Activated naive CD4-positive, alpha-beta T cell treated with anti-CD3 and anti-CD28 coated beads, Interleukin-2, amount 50 U/mL, for 16 hours (primary cell): ENCODE measurements around the gene REEP6.
"Not testable (repeated sequence)": the region's sequence is repeated elsewhere in the genome, so short reads cannot be mapped to it uniquely, and the experiment has no call there.

ENCODE experiments used
- DNase-seq: peaks from one replicate; pipeline ENCODE4 v3.0.0-alpha.2; 2020

Gene REEP6

DNA sequence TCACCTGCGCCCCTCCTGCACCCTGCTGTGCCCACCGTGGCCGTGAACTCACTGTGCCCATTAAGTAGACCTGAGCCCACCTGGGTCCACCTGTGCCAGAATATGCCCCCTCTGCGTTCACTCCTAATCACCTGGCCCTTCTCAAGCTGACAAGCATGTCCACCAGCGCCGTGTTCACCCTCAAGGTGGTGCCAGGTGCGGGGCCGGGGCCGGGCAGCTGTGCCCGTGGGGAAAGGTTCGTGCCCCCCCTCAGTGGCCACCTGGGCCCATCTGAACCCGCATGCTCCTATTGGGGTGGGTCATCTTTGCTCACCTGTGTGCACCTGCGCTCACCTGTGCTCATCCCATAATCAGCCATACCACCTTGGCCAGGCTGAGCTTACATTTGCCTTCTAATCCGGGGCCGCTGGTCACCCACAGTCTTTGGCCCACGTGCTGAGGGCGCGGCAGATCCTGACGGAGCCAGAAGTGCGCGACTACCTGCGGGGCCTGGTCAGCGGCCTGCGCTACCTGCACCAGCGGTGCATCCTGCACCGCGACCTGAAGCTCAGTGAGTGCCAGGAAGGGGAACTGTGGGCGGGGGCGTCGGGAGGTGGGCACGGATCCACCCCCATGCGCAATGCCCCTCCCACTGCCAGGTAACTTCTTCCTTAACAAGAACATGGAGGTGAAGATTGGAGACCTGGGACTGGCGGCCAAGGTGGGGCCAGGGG lies 35.2 kb downstream of the REEP6 start:
- no peak for DNase-seq

DNA sequence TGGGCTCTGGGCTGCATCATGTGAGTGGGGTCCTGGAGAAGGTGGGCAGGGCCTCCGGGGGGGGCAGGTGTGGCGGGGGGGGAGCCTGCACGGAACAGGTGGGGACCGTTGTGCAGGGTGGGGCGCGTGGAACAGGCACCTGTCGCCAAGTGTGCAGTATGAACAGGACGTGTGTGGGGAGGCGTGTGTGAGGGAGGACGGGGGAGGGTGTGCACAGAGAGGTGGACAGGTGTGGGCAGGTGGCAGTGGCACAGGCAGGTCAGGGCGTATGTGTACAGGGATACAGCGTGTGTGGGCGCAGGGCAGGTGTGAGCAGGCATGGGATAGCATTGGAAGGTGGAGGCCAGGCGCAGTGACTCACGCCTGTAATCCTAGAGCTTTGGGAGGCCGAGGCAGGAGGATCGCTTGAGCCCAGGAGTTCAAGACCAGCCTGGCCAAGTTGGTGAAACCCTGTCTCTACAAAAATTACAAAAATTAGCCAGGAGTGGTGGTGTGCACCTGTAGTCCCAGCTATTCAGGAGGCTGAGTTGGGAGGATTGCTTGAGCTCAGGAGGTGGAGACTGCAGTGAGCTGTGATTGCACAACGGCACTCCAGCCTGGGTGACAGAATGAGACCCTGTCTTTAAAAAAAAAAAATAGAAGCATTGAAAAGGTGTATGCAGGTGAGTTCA lies 36.1 kb downstream of the REEP6 start:
- no peak for DNase-seq

DNA sequence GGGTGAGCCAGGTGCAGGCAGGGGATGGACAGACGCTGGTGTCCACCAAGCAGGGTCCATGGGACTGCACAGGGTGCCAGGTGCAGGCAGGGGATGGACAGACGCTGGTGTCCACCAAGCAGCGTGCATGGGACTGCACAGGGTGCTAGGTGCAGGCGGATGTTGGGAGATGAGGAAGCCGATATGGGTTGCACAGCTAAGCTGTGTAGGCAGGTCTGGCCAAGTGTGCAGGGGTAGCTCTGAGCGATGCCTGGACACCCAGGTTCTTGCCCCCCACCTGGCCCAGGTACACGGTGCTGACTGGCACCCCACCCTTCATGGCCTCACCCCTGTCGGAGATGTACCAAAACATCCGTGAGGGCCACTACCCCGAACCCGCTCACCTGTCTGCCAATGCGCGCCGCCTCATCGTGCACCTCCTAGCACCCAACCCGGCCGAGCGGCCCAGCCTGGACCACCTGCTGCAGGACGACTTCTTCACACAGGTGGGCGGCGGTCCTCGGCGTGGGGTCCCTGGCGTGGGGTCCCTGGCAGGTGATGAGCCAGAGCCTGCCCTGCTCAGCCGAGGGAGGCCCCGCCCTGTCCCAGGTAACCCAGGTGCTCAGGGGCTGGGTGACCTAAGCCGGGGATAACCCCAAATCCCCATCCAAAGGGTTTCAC lies 36.8 kb downstream of the REEP6 start:
- no peak for DNase-seq

DNA sequence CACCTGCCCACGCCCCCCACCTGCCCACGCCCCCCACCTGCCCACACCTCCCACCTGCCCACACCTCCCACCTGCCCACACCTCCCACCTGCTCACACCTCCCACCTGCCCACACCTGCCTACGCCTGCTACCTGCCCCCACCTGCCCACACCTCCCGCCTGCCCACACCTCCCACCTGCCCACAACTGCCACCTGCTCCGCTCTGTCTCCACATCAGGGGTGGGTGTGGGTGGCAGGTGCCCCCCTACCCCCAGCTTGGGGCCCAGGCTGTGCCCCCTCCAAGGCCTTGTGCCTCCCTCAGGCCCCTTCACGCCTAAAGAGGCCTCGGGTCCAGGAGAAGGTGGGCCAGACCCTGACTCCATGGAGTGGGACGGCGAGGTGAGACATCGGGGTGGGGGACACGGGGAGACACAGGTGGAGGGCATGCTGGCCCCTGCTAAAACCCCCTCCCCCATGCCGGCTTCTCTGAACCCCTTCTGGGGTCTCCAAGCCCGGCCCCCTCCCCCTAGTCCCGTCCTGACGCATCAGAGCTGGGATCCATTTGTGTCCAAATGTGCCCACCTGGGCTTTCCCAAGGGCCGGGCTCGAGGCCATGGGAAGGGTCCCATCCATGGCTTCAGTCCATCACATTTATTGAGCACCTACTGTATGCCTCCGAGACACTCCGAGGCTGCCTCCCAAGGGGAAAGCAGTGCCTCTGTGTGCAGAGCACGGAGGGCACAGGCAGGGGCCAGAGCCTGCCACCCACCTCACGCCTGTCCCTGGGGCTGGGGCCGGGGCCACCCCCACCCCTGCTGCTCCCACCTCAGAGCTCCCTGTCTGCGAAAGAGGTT lies 37.8 kb downstream of the REEP6 start:
- no peak for DNase-seq

DNA sequence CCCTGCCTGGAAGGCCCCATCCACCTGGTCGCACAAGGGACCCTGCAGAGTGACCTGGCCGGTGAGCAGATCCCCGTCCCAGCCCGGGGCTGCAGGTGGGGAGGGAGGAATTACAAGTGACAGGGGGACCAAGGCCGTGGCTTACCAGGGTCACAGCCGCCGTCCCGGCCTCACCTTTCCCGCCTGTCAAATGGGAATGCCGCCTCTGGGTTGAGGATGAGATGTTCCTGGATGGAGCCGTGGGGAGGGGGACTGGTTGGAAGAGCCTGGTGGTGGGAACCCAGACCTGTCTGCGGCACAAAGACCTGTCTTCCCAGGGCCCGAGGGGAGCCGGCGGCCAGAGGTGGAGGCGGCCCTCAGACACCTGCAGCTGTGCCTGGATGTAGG lies 38.4 kb downstream of the REEP6 start:
- DNase-seq: no peak

DNA sequence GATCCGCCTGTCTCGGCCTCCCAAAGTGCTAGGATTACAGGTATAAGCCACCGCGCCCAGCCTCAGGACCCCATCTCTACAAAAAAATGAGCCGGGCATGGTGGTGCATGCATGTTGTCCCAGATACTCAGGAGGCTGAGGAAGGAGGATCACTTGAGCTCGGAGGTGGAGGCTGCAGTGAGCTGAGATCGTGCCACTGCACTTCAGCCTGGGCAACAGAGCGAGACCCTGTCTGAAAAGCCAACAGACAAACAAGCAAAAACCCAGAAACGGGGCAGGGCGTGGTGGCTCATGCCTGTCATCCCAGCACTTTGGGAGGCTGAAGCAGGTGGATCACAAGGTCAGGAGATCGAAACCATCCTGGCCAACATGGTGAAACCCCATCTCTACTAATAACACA lies 39.9 kb downstream of the REEP6 start:
- DNase-seq: not testable (repeated sequence)

DNA sequence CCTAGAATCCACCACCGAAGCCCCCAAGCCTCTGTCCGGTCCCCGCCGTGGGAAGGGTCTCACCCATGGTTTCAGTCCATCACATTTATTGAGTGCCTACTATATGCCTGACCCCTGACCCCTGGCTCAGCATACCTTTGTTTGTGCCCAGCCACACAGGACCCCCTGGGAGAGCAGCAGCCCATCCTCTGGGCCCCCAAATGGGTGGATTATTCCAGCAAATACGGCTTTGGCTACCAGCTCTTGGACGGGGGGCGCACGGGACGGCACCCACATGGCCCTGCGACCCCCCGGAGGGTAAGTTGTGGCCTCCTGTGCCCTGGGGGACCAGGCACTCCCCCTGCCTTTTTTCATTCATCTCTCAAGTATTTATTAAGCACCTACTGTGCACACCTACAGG lies 40.6 kb downstream of the REEP6 start:
- no peak for DNase-seq

DNA sequence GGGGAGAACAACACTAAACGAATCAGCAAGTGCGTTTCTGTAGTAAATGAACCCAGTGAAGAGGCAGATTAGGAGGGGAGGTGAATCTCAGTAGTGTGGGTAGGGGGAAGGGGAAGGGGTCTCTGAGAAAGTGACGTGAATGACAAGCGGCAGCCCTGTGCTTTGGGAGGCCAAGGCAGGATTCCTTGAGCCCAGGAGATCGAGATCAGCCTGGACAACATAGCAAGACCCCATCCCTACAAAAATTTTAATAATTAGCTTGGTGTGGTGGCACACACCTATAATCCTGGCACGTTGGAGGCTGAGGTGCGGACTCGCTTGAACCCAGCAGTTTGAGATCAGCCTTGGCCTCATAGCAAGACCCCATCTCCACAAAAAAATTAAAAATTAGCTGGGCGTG lies 41.0 kb downstream of the REEP6 start:
- no peak for DNase-seq

DNA sequence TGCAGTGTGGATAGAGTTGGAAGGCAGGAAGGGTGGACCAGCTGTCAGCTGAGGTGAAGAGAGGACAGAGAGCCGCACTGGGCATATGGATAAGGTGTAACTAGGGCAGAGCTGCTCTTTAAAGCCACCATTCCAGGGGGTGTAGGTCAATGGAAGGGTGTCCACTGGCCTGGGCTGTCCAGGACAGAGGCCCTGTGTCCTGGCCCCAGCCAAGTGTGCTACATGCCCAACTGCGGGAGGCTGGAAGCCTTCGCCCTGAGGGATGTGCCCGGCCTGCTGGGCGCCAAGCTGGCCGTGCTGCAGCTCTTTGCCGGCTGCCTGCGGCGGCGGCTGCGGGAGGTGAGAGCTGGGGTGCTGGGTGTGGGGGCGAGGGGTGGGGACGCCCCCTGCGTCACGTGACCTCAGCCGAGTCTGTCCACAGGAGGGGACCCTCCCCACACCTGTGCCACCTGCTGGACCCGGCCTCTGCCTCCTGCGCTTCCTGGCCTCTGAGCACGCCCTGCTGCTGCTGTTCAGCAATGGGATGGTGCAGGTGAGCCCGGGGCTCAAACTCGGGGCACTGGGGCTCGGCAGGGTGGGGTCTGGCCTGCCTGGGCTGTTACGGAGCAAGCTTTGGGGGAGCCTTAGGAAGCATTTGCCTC lies 42.6 kb downstream of the REEP6 start:
- DNase-seq: no peak

DNA sequence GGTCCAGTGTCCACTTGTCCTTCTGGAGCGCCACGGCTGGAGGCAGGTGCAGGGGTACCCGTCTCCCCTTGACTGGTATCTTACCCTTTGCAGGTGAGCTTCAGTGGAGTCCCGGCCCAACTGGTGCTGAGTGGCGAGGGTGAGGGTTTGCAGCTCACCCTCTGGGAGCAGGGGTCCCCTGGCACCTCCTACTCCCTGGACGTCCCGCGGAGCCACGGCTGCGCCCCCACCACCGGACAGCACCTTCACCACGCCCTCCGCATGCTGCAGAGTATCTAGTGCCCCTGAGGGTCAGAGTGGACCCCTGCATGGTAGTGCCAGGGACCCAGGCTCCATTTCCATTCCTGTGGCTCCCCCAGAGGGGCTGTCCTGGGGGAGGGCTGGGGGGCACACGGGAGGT lies 44.0 kb downstream of the REEP6 start:
- no peak for DNase-seq

DNA sequence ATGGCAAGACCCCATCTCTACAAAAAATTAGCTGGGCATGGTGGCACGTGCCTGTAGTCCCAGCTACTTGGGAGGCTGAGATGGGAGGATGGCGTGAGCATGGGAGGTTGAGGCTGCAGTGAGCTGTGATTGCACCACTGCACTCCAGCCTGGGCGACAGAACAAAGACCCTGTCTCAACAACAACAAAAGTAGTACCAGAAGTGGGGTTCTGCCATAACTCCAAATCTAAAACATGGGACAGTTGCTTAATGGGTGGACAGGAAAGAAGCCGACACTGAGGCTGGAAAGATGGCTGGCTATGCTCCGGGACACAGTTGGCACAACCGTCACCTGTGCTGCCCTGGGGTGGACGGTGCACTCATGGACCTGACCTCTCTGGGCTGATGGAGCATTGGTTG lies 44.7 kb downstream of the REEP6 start:
- not testable (repeated sequence) for DNase-seq

DNA sequence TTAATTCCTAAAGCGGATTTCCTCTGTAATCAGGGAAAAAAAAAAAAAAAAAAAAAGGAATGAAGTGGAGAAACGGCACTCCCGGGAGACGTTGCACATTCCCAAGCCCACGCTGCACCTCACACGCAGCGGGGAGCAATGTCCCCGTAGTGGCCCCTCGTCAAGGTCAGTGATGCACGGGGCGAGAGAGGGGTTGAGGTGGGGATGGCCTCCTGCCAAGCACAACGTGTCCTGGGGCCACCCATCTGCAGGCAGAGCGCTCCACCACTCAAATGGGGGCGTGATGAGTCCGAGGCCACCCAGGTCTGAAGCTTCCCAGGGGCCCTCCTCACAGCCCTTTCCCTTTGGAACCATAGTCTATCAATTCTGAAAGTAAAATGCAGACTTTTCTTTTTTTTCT lies 48.0 kb downstream of the REEP6 start:
- no peak for DNase-seq

DNA sequence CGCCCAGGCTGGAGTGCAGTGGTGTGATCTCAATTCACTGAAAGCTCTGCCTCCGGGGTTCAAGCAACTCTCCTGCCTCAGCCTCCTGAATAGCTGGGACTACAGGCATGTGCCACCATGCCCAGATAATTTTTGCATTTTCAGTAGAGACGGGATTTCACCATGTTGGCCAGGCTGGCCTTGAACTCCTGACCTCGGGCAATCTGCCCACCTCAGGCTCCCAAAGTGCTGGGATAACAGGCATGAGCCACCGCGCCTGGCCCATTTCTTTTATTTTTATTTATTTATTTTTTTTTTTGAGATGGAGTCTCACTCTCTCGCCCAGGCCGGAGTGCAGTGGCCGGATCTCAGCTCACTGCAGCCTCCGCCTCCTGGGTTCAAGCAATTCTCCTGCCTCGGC lies 48.8 kb downstream of the REEP6 start:
- not testable (repeated sequence) for DNase-seq

DNA sequence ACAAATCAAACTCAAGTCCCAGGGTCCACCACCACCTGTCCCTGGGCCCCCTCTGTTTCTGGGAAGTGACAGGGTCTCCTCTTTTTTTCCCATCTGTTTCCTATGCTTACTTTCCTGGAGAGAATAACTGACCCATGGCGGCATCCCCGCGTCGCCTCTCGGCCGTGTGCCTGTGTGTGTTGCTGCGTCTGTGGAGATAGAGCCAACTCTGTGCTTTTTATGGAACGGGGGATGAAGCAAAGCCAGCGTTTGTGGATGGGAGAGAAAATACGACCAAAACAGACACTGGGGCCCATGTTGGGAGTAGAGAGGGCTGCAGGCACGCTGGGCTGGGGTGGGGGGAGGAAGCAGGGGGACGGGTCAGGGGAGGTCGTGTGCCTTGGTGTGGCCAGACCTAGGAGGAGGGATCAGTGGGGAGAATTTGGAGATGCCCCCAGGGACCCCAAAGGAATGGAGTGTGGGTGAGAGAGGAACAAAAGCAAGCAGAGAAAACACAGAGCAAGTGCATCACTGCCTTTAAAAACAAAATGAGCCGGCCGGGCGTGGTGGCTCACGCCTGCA lies 49.5 kb downstream of the REEP6 start:
- DNase-seq: no peak
